ENCODE measurements around the gene ING3. TPM values are rescaled to one million over a fixed set of nuclear protein-coding genes. Genes with fewer than 3 reads are reported as not detected.

The ING3 gene
- total RNA-seq, 1 experiment from 2014 or later, result 16.1 TPM

GRCh38 chr7:120916121-120916520 lies 34.5 kb upstream of the ING3 start:
- no peak for TF ChIP-seq CTCF (conservative IDR thresholded peaks at IDR 0.05; ENCODE audit: low read depth, low read length)
- no peak for TF ChIP-seq EZH2 (IDR thresholded peaks at IDR 0.05; ENCODE audit: borderline replicate concordance, low read depth, low read length, poor library complexity, severe bottlenecking)
- H3K27me3 ChIP-seq (replicated peaks; ENCODE audit: insufficient read depth, low read depth, low read length, poor library complexity), result no peaks in the 10 kb centered on the region
- intact Hi-C loops (cut with micrococcal nuclease; ENCODE audit: unreplicated experiment), result no loop called here
- H3K27ac ChIP-seq (ENCODE audit: low read depth, low read length, poor library complexity, severe bottlenecking), result no peak overlapping the region
- no peak overlapping the region for H3K4me3 ChIP-seq (ENCODE audit: low read depth, low read length, poor library complexity, severe bottlenecking)
- H3K4me1 ChIP-seq (ENCODE audit: insufficient read depth, low read length, poor library complexity, severe bottlenecking), result no peaks in the 10 kb centered on the region
- H3K9me3 ChIP-seq (ENCODE audit: low read depth, low read length, poor library complexity, severe bottlenecking), result no peaks in the 10 kb centered on the region
- no peak for DNase-seq (ENCODE audit: low spot score)
- POLR2A ChIA-PET (ENCODE audit: low non-redundant PET), result no interaction called here
- CTCF ChIA-PET, result no interaction called here
- BruUV-seq (replicated peaks), result no TSS peak
- H3K36me3 ChIP-seq (ENCODE audit: insufficient read depth, low read length, poor library complexity, severe bottlenecking), result no peaks in the 10 kb centered on the region

GRCh38 chr7:120916538-120916937 lies 34.0 kb upstream of the ING3 start:
- Histone ChIP-seq H3K27me3 (replicated peaks; ENCODE audit: insufficient read depth, low read depth, low read length, poor library complexity) (no peaks in the 10 kb centered on the region), H3K36me3 (ENCODE audit: insufficient read depth, low read length, poor library complexity, severe bottlenecking) (no peaks in the 10 kb centered on the region), H3K4me3 (ENCODE audit: low read depth, low read length, poor library complexity, severe bottlenecking) (no peak overlapping the region), H3K9me3 (ENCODE audit: low read depth, low read length, poor library complexity, severe bottlenecking) (no peaks in the 10 kb centered on the region), H3K4me1 (ENCODE audit: insufficient read depth, low read length, poor library complexity, severe bottlenecking) (no peaks in the 10 kb centered on the region), H3K27ac (ENCODE audit: low read depth, low read length, poor library complexity, severe bottlenecking) (no peak overlapping the region)
- intact Hi-C loops (cut with micrococcal nuclease; ENCODE audit: unreplicated experiment), result no loop called here
- ChIA-PET CTCF (no interaction called here), POLR2A (ENCODE audit: low non-redundant PET) (no interaction called here)
- no peak for DNase-seq (ENCODE audit: low spot score)
- no peak for TF ChIP-seq EZH2 (IDR thresholded peaks at IDR 0.05; ENCODE audit: borderline replicate concordance, low read depth, low read length, poor library complexity, severe bottlenecking)
- no peak for TF ChIP-seq CTCF (conservative IDR thresholded peaks at IDR 0.05; ENCODE audit: low read depth, low read length)
- BruUV-seq (replicated peaks), result no TSS peak

GRCh38 chr7:120919466-120919865 lies 31.1 kb upstream of the ING3 start:
- POLR2A ChIA-PET (ENCODE audit: low non-redundant PET), result no interaction called here
- CTCF ChIA-PET, result no interaction called here
- no peak overlapping the region for H3K27ac ChIP-seq (ENCODE audit: low read depth, low read length, poor library complexity, severe bottlenecking)
- intact Hi-C loops (cut with micrococcal nuclease; ENCODE audit: unreplicated experiment), result no loop called here
- H3K4me3 ChIP-seq (ENCODE audit: low read depth, low read length, poor library complexity, severe bottlenecking), result no peak overlapping the region
- BruUV-seq (replicated peaks), result no TSS peak
- DNase-seq (ENCODE audit: low spot score), result no peak
- H3K9me3 ChIP-seq (ENCODE audit: low read depth, low read length, poor library complexity, severe bottlenecking), result no peaks in the 10 kb centered on the region
- no peaks in the 10 kb centered on the region for H3K4me1 ChIP-seq (ENCODE audit: insufficient read depth, low read length, poor library complexity, severe bottlenecking)
- TF ChIP-seq EZH2 (IDR thresholded peaks at IDR 0.05; ENCODE audit: borderline replicate concordance, low read depth, low read length, poor library complexity, severe bottlenecking) (no peak), CTCF (conservative IDR thresholded peaks at IDR 0.05; ENCODE audit: low read depth, low read length) (no peak)
- H3K27me3 ChIP-seq (replicated peaks; ENCODE audit: insufficient read depth, low read depth, low read length, poor library complexity), result no peaks in the 10 kb centered on the region
- H3K36me3 ChIP-seq (ENCODE audit: insufficient read depth, low read length, poor library complexity, severe bottlenecking), result no peaks in the 10 kb centered on the region
